D341Med (cell line): Measurements from ENCODE around the gene DHX32.

Experiments used
- DNase-seq: peaks from one replicate; pipeline ENCODE4 v3.0.0; 2012; ENCODE audit warnings: low spot score

DHX32 gene

GRCh38 chr10:125811251-125811650, 69.8 kb downstream of the DHX32 start:
- peak; percentile 31 for DNase-seq

GRCh38 chr10:125808047-125808446, 73.0 kb downstream of the DHX32 start:
- DNase-seq: no peak

GRCh38 chr10:125802739-125803138, 78.4 kb downstream of the DHX32 start:
- no peak for DNase-seq

- no peak for DNase-seq
Observed at GRCh38 chr10:125802131-125802530, 79.0 kb downstream of the DHX32 start.

DNA sequence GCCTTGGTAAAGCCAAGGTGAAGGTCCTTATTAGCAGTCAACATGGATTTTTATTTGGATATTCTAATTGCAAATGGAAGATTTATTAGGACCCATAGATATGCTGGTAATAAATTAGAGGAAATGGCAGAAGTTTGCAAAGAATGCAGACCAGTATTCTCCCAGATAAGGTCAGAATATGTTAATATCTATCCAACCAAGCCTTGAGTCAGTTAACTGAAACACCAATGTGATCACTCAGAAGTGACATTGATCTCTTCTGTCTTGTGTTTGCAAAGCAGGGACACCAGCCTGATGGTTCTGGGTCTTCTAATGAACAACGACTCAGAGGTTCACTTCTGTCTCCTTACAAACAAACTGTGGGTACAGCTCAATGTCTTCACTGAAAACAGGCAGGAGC, 79.5 kb downstream of the DHX32 start:
- no peak for DNase-seq

GRCh38 chr10:125799451-125800182, 81.5 kb downstream of the DHX32 start:
- no peak for DNase-seq

DNA sequence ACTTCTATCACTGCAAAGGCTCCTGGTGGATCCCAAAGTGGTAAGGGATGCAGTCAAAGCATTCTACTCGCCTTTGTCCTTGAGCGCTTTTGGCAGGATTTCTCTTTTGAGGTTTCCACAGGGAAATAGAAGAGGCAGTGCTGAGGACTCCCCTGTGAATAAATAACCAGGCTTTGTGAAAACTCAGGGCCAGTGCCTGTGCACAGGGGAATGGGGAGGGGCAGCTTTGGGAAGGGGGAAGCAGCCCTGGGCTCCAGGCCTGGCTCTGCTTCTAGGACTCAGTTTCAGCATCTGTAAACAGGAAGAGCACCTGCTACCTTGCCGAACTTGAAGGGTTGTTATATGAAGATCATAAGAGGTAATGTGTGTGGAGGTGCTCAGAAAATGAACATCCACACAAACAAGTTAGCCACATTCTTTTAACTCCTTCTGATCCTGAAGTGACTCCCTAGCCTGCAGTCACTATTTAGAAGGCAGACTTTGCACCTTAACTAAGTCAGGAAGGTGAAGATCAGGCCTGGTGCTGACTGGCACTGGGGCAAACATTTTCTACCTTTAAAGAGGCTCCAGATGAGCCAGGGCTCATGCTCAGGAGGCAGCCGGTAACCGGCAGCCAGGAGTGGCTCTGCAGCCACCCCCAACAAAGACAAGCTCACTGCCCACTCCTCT, 83.0 kb downstream of the DHX32 start:
- DNase-seq: no peak

- DNase-seq: no peak
Observed at GRCh38 chr10:125797424-125797823, 83.7 kb downstream of the DHX32 start.

GRCh38 chr10:125795637-125796190, 85.4 kb downstream of the DHX32 start:
- DNase-seq: no peak

DNA sequence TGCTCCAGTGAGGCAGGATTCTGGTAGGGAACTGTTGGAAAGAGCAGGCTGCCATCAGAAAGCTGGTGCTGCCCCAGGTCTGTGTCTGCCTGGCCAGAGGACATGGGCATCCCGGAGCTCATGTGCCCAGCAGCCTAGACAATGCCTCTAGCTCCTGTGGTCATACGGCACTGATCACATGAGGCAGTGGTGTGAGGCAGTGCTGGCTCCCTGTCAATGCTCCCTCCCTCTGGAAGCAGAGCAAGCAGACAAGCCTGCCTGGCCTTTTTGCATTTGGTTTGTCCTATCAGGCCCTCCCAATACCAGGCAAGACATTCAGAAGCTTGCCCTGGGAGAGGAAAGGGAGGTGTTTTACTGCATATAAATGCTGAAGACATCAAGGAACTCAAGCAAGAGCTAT, 86.0 kb downstream of the DHX32 start:
- DNase-seq: no peak

DNA sequence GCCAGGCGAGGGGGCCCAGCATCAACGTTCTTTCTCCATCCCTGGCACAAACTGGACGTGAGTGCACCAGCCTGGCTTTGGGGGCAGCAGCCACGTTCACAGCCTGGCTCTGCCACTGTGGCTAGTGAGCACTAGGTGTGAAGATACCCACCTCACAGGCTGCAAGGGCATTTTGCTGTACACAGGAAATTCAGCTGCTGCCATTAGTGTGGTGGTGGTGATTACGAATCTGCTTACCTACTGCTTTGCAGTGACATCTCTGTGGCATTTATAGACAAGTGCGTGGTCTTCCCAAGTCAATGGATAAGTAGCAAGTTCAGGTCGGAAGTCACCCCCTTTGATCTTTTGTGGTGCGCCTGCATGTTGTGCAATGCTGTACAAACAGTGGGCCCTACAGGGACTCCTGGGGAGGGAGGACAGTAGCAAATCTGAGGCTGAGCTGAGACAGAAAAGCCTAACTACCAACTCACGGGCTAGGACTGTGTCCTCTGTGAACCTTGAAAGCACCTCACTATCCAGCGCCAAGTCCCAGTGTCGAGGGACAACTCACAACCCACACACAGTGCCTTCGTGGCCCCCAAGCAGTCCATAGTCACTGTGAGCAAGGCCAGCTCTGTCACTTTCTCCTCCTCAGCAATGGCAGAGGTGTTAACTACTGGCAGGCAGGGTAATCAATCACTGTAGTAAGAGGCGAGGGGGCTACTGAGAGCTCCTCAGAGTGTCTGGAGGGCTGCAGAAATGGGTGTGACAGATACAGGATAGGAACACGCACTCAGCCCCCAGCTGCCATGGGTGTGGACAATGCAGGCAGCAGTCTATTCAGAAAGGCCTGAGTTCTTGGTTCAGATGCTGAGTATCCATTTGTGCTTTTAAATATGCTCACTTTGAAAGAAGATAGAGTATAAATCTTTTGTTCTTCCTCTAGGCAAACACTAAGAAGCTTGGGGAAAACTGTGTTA, 88.5 kb downstream of the DHX32 start:
- no peak for DNase-seq

DNA sequence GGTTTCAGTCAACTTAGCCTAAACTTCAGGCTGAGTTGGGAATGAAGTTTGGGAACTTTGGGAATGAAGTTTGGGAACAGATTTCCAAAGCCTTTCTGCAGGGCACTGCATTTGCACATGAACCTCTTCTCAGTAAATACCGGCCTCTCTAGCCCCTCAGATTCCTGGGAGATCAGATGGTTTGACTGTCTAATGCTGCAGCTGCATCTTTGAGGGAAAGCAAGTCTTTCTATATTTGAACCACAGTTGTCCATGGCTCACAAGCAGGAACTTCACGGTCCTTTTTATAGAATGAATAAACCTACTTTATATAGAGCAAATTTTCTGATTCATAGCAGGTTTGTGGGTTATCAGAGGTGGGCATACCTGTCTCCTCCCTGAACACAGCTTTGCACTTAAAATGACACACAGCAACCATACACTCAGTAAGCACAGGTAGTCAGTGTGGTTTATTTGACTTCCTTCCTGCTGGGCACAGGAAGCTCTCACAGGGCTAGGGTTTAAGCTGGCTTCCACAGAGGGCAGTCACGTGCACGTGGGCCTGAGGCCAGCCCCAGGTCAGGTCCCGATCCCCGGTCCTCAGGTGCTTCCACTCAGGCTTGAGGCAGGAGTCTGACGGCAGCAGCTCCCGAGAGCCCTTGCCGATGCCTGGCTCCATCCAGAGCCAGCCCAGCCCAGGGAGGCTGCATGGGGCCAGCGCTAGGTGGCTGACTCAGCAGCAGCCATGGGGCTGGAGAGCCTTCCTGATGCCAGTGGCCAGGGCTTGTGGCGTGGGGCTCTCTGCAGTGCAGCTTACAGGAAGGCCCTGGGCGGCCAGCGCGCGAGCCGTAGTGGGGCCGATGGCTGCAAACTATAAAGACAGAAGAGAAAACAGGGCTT, 92.7 kb downstream of the DHX32 start:
- DNase-seq: no peak
